A204.1 (cell line): Measurements from ENCODE around the gene TGFA.

Experiments used
- FAIRE-seq: peaks from 2 replicates; lab custom pipeline; 2012; peaks lifted over from hg19 to GRCh38; lab: Jason Lieb, UNC

The TGFA gene

GRCh38 chr2:70552501-70553333, 909 bp downstream of the TGFA start:
- no peak for FAIRE-seq

DNA sequence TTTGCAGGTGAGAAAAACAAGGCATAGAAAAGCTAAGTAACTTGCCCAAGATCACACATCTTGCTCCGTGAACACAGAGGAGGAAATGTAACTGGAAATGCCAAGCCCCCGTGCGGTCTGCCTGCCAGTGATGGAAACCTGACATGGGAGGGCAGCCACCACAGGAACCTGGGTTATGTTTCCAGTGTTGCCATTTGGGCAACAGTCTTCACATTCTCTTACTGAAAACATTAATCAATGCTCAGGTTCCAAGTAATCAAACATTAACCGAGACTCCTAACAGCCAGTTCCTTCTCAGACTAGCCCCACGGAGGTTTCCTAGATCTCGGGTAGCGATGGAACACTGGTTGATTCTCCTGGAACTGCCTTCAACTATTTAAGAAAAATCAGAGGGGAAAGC, 2.5 kb downstream of the TGFA start:
- no peak for FAIRE-seq

GRCh38 chr2:70549962-70550361, 3.7 kb downstream of the TGFA start:
- no peak for FAIRE-seq

DNA sequence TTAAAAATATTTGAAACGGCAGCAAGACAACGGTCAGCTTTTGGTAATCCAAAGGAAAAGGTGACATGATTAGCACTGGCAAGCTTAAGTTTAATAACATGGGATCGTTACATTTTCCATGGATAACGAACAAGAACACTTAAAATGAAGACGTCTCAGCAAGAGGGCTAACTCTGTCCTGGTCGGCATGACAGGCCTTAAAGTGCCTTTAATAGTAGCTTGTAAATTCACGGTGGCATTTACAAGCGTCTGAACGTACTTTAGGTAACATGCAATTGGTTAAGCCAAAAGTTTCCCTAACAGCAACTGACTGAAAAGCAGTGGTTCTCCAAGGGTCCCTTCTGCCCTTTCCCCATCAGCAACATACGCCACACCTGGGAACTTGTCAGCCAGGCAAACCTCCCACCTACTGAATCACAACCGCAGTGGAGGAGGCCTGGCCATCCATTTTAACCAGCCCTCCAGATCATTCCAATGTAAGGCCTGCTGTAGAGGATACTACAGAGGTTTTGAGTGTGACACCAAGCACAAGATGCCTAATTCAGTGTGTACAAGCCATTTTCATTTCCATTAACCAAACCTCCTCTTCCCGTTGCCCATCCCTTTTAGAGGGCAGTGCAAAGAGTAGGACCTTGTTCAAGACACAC, 4.4 kb downstream of the TGFA start:
- FAIRE-seq = no peak

GRCh38 chr2:70548233-70548632, 5.4 kb downstream of the TGFA start:
- no peak for FAIRE-seq

GRCh38 chr2:70546885-70547284, 6.7 kb downstream of the TGFA start:
- FAIRE-seq = no peak

DNA sequence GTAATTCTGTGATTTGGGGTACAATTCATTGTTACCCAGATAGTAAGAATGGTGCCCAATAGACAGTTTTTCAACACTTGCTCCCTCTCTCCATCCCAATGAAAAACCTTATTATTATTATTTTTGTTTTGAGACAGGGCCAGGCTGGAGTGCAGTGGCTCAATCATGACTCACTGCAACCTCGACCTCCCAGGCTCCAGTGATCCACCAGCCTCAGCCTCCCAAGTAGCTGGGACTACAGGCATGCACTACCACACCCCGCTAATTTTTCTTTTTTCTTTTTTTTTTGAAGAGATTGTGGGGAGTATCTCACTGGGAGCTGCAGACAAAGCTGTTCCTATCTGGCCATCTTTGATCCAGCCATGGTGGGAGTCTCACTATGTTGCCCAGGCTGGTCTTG, 7.2 kb downstream of the TGFA start:
- no peak for FAIRE-seq

DNA sequence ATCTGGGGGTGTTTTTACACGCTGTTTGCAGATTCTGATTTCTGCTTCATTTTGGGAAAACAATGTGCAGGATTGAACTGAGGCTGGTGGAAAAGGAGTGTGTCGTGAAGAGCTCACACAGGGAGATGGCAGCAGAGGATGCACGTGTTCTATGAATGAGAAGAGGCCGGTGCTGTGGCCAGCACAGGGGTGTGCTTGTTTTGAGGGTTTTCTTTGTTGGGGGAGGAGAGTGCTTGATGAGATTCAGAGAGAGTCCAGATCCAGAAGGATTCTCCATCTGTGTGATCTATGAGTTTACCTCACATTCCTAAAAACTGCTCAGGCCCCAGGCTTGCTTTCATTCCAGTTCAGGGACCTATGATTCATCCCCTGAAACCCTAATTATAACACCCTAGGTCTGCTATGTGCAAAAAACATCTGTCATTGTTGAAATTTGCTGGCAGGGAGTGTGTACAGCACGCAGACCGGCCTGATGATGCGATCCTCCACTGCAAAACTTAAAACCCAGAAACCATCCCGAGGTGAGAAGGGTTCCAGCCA, 12.1 kb downstream of the TGFA start:
- no peak for FAIRE-seq

DNA sequence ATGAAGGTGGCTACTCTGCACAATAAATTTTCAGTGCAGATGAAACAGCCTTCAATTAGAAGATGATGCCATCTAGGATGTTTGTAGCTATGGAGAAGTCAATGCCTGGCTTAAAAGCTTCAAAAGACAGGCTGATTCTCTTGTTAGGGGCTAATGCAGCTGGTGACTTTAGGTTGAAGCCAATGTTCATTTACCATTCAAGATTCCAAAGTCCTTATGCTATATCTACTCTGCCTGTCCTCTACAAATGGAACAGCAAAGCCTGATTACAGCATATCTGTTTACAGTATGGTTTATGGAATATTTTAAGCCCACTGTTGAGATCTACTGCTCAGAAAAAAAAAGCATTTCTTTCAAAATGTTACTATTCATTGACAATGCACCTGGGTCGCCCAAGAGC, 15.8 kb downstream of the TGFA start:
- FAIRE-seq = no peak

DNA sequence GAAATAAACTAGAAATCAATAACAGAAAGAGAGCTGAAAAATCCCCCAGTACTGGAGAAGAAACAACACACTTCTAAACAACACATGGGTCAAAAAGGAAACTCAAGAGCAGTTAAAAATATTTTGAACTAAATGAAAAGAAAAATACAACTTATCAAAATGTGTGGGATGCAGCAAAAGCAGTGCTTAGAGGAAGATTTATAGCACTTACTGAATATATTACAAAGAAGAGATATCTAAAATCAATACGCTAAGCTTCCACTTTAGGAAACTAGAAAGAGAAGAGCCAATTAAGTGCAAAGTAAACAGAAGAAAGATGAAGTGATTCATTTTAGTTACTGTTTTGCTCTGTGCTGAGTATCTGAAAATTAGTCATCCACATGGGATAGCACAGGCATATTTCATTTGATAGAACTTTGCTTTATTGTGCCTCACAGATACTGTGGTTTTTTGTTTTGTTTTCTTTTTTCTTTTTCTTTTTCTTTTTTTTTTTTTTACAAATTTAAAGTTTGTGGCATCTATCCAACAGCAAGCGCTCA, 17.0 kb downstream of the TGFA start:
- FAIRE-seq = no peak

GRCh38 chr2:70535573-70535972, 18.1 kb downstream of the TGFA start:
- no peak for FAIRE-seq

GRCh38 chr2:70534183-70534836, 19.3 kb downstream of the TGFA start:
- FAIRE-seq = no peak

GRCh38 chr2:70532244-70532935, 21.2 kb downstream of the TGFA start:
- no peak for FAIRE-seq

DNA sequence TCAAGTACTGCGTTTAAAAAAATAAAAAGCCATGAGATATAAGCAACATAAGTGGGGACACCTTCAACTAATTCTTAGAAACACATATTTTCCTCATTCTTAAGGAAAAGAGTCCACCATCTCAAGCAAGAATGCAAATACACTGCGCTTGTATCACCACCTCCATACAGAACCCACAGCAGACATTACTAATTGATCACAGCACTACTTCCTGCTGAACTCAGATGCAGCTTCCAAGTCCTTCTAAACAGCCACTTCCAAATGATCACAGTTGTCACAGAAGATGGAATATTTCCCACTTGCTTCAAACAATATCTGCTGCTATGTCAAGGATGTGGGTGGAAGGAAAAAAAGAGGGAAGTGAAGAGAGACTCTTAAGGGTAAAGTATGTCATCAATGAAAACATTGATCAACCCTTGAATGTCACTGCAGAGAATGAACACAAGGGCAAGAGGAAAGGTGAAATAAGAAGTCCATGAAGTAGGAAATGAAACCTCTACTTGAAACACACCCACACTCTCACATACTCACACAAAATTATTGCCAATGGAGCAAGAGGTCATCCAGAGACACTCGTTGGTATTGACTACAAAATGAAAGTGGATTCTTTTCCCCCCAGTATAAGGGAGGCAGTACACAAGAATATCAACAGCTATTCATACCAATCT, 22.1 kb downstream of the TGFA start:
- FAIRE-seq = no peak

DNA sequence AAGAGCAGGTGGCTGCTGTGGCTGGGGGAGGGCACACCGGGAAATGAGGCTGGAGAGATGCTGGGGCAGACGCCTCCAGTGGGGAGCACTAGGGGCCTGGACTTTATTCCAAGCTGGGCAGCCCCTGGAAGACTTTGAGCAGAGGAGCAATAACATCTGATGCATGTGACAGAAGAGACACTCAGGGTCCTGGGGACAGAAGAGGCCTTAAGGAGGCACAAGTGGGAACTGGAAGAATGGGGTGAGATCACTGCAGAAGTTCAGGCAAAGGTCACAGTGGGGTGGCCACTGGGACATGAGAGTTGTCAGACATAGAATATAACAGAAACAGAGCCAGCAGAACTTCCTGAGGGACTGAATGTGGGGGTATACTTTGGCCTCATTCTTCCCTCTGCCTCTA, 24.0 kb downstream of the TGFA start:
- no peak for FAIRE-seq

DNA sequence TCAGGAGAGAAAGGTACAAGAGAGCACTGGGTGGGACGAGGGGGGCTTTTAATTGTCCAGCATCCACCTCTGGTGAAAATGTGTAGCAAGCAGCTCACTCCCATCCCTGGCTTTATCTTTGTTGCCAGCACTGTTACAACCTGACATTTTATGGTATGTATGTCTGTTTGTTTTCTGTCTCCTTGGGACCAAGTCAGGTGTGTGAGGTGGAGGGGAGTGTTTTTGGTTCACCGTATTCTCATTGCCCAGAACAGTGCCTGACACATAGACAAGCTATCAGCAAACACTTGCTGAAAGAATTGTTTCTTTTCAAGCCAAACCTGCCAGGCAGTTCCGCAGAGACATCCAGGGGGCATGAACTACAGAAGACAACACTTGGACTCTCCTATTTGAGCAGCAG, 24.7 kb downstream of the TGFA start:
- FAIRE-seq = no peak

DNA sequence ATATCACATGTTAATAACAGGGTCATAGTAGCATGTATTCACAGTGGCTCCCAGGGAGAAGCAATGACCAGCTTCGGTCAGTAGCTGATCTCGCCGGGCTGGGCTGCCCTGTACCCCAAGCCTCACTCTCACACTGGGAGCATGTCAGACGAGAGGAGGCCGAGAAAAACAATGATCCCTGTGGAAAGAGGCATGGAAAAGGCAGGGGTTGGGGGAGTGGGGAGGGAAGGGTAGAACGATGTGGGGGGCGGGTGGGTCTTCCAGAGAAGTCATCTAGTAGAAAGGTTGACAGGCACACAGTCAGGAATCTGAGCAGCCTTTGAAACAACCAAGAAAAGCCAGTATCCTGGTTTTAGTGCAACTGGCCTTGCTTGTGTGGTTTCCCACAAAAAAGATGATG, 25.4 kb downstream of the TGFA start:
- FAIRE-seq = no peak

GRCh38 chr2:70527447-70528080, 26.1 kb downstream of the TGFA start:
- FAIRE-seq = no peak

DNA sequence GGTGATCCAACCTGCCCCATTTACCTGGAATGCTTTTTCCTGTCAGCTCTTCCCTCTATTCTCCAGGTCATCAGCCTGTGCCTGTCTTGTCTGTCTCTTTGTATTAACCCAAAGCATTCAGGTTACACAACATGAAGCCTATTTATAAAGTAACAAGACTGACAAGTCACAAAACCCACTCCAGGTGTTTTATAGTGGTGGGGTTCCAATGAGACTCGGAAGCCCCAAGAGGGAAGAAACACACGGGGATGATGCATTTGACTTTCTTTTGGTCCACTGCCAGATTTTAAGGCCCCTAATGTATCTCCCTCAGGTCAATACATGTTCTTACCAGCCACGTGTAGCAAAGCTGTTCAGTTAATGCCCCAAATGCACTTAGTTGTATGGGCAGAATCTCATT, 27.5 kb downstream of the TGFA start:
- no peak for FAIRE-seq

- no peak for FAIRE-seq
Observed at GRCh38 chr2:70525032-70525431, 28.6 kb downstream of the TGFA start.
